GM21390 (cell line): ENCODE measurements around the gene TRAF3.

Source experiments
- ATAC-seq: cut with Tn5 transposase; IDR thresholded peaks from one replicate; pipeline ENCODE4 v1.9.1; 2021; ENCODE audit not compliant: unreplicated experiment

Gene TRAF3

GRCh38 chr14:102931580-102932285 is 154.5 kb downstream of the TRAF3 start:
- ATAC-seq: no peak

- ATAC-seq: no peak
Measured at GRCh38 chr14:102932484-102933248, 155.4 kb downstream of the TRAF3 start.

- no peak for ATAC-seq
Measured at GRCh38 chr14:102933618-102934231, 156.5 kb downstream of the TRAF3 start.

- no peak for ATAC-seq
Measured at GRCh38 chr14:102935756-102936155, 158.5 kb downstream of the TRAF3 start.

GRCh38 chr14:102937331-102938175 is 160.3 kb downstream of the TRAF3 start:
- no peak for ATAC-seq

- ATAC-seq: no peak
Measured at GRCh38 chr14:102938191-102938590, 160.9 kb downstream of the TRAF3 start.

- no peak for ATAC-seq
Measured at GRCh38 chr14:102939329-102939728, 162.1 kb downstream of the TRAF3 start.

- no peak for ATAC-seq
Measured at GRCh38 chr14:102939820-102940561, 162.7 kb downstream of the TRAF3 start.

- ATAC-seq: no peak
Measured at GRCh38 chr14:102940729-102941362, 163.6 kb downstream of the TRAF3 start.

- ATAC-seq: no peak
Measured at GRCh38 chr14:102941419-102942011, 164.3 kb downstream of the TRAF3 start.

- ATAC-seq: no peak
Measured at GRCh38 chr14:102942069-102942468, 164.8 kb downstream of the TRAF3 start.

GRCh38 chr14:102943454-102943853 is 166.2 kb downstream of the TRAF3 start:
- ATAC-seq: no peak

GRCh38 chr14:102943979-102944378 is 166.7 kb downstream of the TRAF3 start:
- no peak for ATAC-seq

GRCh38 chr14:102944448-102945330 is 167.4 kb downstream of the TRAF3 start:
- no peak for ATAC-seq

- no peak for ATAC-seq
Measured at GRCh38 chr14:102945346-102946130, 168.3 kb downstream of the TRAF3 start.

GRCh38 chr14:102947321-102948103 is 170.3 kb downstream of the TRAF3 start:
- no peak for ATAC-seq

- no peak for ATAC-seq
Measured at GRCh38 chr14:102948698-102949061, 171.4 kb downstream of the TRAF3 start.
